GM19035 (cell line): ENCODE measurements around the gene PHF11.
"Not testable (repeated sequence)": the region's sequence is repeated elsewhere in the genome, so short reads cannot be mapped to it uniquely, and the experiment has no call there.

Experiments
- ATAC-seq: cut with Tn5 transposase; IDR thresholded peaks from one replicate; pipeline ENCODE4 v1.9.1; 2021; ENCODE audit not compliant: unreplicated experiment

PHF11 gene

DNA sequence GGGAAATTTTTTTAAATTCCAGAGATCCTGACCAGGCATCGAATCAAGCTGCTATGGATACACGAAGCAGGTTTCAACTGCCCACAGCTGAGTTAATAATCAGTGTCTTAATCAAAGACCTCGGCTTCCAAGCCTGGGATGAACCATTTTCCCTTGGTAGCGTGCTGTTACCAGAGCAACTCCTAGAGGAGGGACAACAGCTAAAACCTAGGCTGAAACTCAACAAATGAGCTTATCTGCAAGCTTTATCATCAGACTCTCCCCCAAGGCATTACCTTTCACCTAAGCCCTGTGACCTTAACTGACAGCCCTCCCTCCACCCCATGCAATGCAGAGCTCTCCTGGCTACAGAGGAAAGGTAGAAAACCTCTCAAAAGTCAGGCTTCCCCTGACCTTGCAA is 49.9 kb downstream of the PHF11 start:
- ATAC-seq, result no peak

DNA sequence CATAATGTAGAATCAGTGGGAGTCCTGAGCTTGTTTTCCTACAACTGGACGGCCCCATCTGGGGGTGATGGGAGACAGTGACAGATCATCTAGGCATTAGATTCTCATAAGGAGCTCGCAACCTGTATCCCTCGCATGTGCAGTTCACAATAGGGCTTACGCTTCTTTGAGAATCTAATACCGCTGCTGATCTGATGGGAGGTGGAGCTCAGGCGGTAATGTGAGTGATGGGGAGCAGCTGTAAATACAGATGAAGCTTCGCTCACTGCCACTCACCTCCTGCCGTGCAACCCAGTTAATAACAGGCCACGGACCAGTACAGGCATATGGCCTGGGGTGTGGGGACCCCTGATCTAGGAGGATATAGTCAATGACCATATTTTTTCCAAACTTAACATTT is 50.8 kb downstream of the PHF11 start:
- ATAC-seq, result no peak

- no peak for ATAC-seq
Observed at GRCh38 chr13:49549289-49549688, 53.5 kb downstream of the PHF11 start.

GRCh38 chr13:49550942-49551644 is 55.3 kb downstream of the PHF11 start:
- no peak for ATAC-seq

GRCh38 chr13:49553888-49554287 is 58.1 kb downstream of the PHF11 start:
- no peak for ATAC-seq

- no peak for ATAC-seq
Observed at GRCh38 chr13:49554387-49554786, 58.6 kb downstream of the PHF11 start.

DNA sequence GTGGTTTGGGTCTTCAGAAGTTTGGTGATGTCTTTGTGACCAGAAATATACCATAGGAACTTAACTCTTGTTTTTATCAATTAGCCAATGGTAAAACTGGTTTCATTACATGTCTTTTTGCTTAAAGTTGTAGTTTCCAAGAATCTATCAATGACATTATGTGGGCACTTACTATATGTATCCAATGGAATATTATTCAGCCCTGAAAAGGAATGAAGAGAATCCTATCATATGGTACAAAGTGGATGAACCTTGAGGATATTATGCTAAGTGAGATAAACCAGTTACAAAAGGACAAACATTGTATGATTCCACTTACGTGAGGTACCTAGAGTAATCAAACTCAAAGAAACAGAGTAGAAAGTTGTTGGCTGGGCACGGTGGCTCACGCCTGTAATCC is 63.3 kb downstream of the PHF11 start:
- no peak for ATAC-seq

DNA sequence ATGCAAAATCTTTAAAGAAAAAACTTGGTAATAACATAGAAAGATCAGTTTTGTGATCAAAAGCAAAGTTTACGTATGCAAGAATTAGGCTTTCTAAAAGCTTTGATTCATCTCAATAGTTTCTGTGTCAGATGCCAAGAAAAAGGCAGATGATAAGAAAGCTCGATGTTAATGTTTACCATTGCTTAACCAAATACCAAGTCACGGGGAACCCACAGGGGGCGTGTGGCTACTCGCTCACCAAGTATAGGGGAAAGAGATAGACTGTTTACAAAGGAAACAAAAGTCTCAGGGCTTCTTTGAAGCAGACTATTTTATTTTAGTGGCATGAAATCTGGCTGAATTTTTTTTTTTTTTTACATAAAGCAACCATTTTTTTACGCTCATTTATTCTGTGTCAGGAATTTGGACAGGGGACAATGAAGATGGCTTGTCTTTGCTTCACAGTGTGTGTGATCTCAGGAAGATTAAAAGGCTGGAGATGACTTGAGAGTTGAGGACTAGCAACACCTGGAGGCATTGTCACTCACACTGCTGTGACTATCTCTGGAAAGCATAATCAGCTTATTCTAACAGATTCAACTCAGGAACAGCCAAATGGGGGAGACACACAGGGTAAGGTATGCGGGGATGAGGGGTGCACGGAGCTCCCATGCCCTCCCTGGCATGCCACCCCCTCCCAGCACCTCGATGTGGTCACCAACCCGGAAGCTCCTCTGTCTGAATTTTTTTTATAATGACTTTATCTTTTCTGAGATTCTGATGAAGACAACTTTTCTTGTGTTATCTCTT is 64.7 kb downstream of the PHF11 start:
- no peak for ATAC-seq

DNA sequence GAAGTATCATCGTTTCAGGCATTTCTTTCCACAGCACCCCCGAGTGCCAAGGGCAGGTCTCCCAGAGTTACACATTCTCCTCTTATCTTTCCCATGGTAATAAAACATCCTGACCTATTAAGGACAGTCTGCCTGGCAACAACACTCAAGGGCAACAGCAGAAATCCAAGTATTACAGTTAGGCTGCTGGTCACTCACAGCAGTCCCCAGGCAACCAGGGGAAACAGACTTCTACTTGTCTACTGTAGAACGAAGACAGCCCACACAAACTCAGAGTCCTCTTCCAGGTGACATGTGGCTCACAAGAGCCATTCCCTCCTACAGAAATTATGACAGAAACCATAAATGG is 65.3 kb downstream of the PHF11 start:
- no peak for ATAC-seq

DNA sequence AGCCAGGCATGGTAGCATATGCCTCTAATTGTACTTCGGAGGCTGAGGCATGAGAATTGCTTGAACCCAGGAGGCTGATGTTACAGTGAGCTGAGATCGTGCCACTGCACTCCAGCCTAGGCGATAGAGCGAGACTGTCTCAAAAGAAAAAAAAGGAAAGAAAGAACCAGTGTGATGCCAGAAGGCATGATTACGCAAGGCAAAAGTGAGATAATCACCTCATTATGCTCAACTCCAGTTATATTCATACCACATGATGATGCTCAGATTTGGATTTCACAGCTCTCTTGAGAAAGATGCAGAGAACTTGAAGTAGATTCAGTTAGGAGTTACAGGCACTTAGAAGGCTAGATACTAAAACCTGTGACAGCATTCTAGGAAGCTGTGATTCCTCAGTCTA is 67.8 kb downstream of the PHF11 start:
- ATAC-seq, result no peak

- not testable (repeated sequence) for ATAC-seq
Observed at GRCh38 chr13:49565461-49565860, 69.7 kb downstream of the PHF11 start.

GRCh38 chr13:49566461-49566860 is 70.7 kb downstream of the PHF11 start:
- ATAC-seq, result no peak

- no peak for ATAC-seq
Observed at GRCh38 chr13:49567491-49567890, 71.7 kb downstream of the PHF11 start.

GRCh38 chr13:49569993-49570689 is 74.4 kb downstream of the PHF11 start:
- ATAC-seq, result no peak

DNA sequence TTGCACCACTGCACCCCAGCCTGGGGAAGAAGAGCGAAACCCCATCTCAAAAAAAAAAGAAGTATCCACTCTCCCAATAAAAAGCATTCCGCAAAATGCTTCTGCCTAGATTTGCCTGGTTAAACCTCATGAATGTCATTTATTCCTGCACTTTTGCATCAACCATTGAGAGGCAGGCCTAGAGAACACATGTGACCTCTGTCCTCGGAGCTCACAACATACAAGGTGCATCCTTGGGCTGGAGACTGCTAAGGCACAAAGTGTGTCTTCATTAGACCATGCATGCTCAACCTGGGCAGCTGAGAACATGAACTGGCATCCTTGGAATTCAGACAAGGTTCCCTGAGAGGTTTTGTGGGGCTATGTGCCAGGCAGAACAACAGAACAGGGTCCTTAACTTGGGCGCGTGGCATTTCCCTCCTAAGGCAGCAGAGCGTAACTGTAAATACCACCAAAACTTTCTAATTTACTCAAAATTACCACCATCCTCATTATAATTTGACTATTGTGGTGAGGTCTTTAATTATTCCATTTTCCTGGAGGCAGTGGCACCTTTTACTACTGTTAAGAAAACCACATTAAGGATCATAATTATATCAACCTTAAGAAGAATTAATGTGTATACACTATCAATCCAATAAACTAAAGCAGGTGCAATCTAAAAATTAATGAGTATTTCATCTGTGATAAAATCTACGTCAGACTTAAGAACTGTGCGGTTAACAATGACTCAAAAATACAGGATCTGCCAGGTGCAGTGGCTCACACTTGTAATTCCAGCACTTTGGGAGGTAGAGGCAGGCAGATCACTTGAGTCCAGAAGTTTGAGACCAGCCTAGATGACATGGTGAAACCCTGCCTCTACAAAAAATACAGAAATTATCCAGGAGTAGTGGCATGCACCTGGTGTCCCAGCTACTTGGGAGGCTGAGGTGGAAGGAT is 75.8 kb downstream of the PHF11 start:
- peak; percentile 53 for ATAC-seq
